GM18520 (cell line): Measurements from ENCODE around the gene ALG14.
A peak's percentile ranks its signal among the peaks of the same experiment; 100 is the strongest.
"Not testable (repeated sequence)": the region's sequence is repeated elsewhere in the genome, so short reads cannot be mapped to it uniquely, and the experiment has no call there.

Experiments
- ATAC-seq: cut with Tn5 transposase; IDR thresholded peaks from one replicate; pipeline ENCODE4 v1.9.1; 2021; ENCODE audit not compliant: unreplicated experiment

Gene ALG14, protein sequence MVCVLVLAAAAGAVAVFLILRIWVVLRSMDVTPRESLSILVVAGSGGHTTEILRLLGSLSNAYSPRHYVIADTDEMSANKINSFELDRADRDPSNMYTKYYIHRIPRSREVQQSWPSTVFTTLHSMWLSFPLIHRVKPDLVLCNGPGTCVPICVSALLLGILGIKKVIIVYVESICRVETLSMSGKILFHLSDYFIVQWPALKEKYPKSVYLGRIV

DNA sequence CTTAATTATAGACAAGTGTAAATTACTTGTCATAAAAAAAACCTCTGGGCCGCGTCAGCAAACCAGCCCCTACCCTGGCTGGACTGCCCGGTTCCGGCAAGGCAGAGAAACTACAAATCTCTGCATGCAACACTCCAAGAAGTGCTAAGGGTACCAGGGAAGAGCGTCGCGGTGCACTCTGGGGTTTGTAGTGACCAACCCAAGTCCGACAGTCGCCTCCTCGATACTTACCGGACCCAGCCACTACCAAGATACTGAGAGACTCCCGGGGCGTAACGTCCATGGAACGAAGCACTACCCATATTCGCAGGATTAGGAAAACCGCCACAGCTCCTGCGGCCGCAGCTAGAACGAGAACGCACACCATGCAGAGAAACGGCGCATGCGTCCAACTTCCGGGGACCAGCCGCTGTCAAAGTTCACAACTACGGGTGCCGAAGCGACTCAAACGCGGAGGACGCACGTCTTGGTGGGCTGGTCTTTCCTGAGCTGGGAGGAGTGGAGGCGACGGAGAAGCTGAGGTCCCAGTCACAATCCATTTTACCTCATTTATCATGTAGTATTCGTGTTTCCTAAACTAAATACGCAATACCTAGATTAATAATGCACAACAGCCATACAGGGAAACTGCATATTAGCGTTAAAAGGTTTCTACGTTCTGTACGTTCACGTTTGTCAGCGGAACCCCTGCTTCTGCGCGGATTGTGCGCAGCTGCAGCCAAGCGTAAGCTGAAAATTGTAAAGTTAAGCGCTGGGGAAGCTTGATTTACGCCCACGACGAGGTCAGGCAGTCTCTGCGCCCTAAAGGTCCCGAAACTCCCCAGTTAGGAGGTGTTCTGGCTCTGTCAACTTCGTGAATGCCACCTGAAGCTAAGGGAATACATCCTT lies at the start of gene ALG14:
TSS of gene ALG14 (minus strand) at position 420 of the 888 bp plus-strand sequence. CDS start at position 367, 53 bp downstream.
- ATAC-seq = peak; percentile 96

DNA sequence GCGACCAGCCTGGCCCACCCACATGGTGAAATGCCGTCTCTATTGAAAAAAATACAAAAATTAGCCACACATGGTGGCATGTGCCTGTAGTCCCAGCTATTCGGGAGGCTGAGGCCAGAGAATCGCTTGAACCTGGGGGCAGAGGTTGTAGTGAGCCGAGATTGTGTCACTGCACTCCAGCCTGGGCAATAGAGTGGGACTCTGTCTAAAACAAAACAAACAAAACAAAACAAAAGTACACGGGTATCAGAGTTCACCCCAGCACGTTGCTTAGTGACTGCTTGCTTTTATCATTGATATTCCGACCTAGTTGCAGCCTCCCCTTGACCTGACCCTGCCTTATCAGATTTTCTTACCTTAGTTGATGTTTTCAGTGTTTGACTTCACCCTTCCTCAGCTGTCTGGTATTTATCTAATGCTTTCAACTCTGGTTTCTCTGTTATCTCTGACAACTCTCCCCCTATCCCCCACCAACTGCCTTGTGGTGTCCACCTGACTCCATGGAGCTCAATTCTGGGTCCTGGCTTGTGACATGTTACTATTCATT lies 49.5 kb upstream of the ALG14 start:
- ATAC-seq = no peak

DNA sequence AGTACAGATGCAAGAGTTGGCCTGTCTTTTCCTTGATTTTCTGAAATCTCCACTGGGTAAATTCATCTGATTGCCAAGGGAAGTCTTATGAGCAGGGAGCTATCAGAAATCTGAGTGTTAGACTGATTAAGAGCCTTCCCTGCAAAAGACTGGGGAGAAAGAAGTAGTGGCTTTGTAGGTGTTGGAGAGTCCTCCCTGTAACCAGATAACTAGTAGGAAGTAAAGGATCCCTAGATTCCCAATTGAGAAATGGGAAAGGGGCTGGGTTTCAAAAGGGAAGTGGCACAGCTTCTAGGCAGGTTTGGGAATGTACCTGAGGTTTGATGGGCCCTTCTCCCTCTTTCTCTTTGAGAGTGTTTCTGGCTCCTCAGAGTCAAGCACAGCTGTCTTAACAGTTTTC lies 46.5 kb upstream of the ALG14 start:
- ATAC-seq = no peak

DNA sequence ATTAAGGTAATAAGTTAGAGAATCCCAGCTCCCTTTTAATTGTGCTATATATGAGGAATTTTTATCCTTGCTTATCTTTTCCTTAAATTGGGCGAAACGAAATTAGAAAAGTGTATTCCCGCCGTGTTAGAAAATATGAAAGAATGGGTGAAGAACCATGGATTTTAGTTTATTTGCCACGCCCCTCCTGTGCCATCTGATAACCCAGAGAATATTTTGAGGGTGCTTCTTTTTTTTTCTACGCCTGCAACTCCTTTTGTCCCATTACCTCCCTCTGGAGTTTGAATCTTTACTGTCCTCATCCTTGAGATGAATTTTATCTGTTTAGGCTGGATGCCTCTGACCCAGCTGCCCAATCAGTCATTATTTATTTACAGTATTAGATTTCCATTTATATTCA lies 46.0 kb upstream of the ALG14 start:
- no peak for ATAC-seq

DNA sequence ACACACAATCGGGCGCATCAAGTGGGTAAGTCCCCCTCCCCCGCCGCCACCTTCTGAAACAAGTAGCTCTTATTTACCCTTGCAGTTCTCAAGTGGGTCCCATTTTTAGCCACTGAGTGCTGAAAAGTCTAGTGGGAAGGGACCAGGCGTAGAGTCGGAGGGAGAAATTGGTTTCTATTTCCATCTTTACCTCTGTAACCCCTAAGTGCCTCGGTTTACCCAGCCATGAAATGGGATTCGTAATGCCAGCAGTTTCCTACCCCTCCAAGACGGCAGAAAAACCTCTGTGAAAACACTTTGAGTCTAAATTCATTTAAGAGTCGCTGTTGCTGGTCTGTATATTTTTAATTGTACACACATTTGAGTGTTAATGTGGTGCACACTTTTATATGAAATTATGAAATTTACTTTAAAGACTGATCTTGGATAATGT lies 45.3 kb upstream of the ALG14 start:
- no peak for ATAC-seq

DNA sequence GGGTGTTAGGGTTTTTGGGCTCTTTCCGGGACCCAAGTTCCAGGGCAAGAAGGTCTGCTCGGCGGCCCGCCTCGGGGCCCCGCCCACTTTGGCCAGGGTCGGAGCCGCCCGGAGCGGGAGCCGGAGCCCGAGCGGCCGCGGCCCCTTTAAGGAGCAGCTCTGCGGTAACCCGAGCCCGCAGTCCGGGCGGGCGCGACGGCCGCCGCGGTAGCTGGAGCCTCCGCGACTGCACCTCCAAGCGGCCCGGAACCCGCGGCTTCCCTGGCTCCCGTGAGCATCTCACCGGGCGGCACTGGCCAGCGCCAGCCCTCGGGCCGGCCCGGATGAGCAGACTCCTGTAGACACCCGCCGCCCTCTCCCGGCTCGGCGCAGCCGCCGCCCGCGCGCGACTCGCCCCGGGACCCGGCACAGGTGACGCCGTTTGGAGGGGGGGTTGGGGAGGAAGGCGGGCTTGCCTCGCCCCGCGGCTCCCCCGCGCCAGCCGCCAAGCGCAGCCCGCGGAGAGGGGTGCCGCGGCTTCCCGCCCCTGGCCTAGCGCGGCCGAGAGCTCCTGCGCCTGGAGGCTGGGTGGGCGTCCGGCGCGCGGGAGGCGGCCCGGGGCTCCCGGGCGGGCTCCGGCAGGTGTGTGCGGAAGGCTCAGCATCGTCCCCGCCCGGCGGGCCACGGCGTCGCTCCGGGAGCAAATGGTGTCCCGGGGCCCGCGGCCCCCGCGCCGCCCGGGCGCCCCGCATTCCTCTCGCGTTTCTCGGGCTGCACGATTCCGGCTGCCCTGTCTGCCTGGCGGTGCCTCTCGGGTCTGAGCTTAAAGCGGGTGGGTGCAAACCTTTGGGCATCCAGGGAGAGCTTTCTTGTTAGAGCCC lies 44.7 kb upstream of the ALG14 start, which contains the start of gene TLCD4:
TSS of gene TLCD4 (plus strand) at position 149 of the 860 bp plus-strand sequence. CDS start 26,547 bp downstream, outside the sequence.
- no peak for ATAC-seq

DNA sequence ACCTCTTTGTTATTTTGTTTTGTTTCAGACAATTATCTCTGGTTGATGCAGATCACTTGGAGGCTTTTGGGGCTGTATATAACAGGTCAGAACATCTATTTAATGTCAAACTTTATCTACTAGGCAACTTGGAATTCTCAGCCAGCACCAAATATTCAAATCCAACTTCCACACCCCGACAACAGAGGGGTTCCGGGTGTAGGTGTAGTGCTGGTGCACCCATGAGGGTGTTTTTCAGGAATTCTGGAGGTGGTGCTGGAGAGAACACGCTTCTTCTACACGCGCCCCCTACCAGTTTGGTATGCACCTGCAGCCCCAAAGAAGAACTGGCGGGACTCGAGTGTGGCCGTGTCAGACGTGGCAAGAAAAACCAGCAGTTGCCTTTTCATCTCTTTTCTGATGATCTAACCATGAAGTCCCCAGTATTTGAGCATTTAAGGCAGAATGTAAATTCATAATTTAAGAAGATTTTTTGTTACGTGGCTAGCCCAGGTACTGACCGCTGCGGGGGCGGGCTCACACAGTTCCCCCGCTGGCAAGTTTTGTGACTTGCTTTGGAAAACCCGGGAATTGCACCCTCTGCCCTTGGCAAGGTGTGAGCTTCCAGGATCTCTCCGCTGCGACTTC lies 43.9 kb upstream of the ALG14 start:
- ATAC-seq = no peak

DNA sequence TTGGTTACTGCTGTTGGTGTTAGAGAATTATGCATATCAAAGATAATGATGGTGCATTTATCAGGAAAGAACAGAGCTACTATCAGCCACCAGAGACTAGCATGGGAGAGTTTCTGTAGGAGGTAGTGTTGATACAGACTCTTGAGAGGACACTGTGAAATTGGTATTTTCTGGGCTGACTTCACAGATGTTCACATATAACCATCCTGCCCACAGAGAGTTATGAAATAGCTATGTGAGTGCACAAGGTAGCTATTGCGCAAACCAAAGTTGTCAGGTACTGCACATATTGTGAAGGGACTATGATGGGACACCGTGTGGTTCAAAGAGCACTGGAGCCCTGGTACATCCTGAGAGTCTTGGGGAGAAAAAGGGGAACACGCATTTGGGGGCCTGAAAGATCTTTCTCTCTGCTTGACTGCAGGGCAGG lies 43.0 kb upstream of the ALG14 start:
- ATAC-seq = no peak

DNA sequence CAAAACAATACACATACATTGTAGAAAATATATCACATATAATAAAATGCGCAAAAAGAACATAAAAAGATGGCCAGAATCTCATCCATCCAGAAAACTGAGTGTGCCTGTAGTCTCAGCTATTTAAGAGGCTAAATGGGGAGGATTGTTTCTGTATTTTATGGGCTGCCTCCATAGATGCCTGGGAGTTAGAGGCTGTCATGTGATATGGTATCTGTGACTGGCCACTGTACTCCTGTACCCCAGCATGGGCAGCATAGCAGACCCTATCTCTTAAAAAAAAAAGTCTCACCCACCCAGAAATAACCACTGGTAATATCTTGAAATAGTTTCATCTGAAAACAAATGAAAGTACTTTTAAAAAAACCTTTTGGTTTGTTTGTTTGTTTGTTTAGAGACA lies 40.9 kb upstream of the ALG14 start:
- ATAC-seq = no peak

DNA sequence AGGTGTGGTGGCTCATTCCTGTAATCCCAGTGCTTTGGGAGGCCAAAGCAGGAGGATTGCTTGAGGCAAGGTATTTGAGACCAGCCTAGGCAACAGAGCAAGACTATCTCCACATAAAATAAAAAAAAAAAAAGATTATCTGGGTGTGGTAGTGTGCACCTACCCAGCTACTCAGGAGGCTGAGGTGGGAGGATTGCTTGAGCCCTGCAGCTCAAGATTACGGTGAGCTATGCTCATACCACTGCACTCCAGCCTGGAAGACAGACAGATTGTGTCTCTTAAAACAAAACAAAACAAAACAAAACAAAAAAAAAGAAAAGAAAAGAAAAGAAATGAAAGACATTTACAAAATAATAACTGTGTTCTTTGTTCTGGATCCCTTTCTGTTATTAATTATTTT lies 38.3 kb upstream of the ALG14 start:
- no peak for ATAC-seq

DNA sequence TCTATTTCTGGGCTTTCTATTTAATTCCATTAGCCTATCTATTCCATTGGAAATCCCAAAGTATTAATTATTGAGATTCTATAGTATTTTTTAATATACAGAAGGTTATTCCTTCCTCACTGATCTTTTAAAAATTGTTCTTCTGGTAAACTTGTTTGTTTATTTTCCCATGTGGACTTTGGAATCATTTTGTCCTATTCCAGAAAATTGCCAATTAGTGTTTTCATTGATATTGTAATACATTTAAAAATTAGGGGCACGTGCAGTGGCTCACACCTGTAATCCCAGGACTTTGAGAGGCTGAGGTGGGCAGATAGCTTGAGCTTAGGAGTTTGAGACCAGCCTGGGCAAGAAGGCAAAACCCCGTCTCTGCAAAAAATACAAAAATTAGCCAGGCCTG lies 36.0 kb upstream of the ALG14 start:
- no peak for ATAC-seq

DNA sequence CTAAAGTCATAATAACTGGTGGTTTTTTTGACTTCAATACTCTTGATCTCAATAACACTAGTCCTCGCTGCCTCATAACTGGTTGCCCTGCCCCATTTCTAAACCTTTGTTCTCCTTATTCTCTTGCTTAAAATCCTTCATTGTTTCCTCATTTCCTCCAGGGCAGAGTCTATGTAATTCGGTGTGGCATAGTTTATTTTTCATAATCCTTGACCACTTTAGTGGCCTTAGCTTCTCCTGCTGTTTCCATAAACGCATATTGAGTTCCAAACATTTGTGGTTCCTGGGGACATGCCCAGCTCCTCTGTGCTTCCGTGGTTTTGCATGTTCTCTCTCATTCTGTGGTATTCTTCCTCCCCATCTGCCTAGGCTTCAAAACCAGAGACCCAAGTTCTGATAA lies 25.4 kb upstream of the ALG14 start:
- no peak for ATAC-seq

DNA sequence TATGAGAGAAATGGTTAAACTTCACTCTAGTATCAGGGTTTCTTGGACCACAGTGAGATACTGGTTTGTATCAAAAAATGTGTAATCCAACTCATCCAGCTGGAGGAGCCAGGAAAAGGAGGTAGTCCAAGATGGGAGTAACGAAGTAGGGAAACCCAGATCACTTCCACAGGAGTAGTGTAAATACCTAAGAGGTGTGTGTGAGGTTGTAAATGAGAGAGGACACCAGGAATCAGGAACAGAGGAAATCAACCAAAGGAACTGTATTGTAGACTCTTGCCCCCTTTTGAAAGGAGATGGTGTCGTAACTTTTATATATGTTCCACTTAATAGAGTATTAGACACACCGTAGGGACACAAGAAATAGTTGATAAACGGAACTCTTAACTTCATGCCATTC lies 24.7 kb upstream of the ALG14 start:
- ATAC-seq = no peak

DNA sequence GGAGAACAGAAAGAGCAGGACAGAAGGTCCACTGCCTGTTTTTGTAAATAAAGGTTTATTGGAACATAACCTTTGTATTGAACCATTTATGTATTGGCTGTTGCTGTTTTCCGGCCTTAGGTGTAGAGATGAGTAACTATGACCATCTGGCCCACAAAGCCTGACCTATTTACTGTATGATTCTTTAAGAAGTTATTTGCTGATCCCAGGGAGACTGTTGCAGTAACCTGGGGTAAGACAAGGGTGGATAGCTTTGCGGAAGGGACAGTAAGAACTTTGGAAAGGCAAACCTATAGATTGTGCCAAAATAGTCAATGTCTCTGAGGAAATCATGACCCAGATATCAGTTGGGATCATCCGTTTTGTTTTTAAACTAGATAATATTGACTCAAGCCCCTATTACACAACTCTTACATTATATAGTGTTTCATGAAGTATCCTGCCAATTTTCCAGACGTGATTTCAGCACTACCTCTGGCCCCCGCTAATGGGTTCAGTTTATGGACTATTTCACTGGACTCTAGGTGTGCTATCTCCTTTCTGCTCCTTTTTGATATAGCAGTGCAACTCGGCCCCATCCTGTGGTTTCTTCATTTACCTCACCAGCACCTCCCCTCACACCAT lies 23.6 kb upstream of the ALG14 start:
- peak; percentile 21 for ATAC-seq

DNA sequence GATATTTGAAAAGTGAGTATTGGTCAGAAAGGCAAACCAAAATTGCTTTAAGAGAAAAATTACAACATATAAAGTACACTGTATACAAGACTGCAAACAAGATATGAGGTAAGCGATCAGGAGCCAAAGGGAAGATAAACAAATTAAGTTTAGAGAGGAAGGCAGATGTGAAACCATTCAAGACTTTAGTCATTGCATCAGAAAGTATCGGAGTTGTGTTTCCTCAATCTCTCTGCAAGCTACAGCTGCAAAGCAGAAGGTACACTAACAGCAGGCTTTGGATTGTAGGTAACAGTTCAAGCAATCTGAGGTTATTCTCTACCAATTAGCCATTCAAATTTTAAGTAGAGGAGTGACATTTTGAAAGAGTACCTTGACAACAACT lies 23.1 kb upstream of the ALG14 start:
- peak; percentile 72 for ATAC-seq

DNA sequence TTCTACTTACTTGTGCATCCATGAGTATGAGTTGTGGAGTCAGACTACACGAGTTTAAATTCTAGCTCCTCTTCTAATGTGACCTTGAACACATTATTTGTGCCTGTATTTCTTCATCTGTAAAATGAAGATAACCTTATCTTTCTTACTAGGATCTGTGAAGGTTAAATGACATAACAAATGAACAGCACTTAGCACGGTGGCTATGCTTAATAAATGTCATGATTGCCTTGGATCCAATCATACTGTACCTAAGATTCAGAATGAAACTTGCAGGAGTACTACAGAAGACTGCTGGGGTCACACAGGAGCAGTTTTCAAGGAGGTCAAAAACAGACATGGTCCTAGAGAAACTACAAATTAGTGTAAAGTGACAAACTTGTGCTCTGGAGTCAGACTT lies 22.2 kb upstream of the ALG14 start:
- no peak for ATAC-seq

DNA sequence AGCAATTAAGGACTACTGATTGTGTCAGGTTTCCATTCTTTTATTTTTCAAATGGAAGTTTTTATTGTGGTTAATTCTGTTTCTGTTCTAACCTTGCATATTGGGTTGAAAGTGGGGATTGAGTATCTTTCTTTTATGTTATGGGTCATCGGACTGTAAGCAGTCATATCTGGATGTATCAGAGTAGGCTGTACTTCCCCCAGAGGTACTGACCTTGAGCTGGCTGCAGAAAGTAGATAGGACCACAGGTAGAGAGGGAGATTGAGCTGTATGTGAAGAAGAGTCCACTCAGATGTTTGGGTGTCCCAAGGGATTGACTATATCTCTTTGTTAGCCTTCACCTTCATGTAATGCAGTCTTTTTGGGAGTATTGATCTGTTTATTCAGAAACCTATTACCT lies 20.5 kb upstream of the ALG14 start:
- ATAC-seq = no peak

DNA sequence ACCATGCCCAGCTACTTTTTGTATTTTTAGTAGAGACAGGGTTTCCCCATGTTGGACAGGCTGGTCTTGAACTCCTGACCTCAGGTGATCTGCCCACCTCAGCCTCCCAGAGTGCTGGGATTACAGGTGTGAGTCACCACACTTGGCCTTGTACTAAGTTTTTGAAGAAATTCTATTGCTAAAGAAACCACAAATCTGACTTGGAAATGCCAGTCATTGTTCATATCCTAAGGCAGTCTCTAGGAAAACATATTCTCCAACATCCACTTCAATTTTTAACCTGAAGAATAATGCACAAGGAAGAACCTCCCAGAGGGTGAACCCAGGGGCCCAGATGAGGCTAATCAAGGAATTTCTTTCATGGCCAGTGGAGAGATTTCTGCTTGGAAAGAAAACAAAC lies 20.1 kb upstream of the ALG14 start:
- not testable (repeated sequence) for ATAC-seq

DNA sequence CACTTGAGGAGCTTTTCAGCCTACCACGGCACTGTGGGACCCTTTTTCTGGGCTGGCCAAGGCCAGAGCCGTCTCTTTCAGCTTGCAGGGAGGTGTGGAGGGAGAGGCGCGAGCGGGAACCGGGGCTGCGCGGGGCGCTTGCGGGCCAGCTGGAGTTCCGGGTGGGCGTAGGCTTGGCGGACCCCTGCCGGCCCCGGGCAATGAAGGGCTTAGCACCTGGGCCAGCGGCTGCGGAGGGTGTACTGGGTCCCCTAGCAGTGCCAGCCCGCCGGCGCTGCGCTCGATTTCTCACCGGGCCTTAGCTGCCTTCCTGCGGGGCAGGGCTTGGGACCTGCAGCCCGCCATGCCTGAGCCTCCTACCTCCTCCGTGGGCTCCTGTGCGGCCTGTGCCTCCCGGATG lies 18.5 kb upstream of the ALG14 start:
- ATAC-seq = not testable (repeated sequence)

DNA sequence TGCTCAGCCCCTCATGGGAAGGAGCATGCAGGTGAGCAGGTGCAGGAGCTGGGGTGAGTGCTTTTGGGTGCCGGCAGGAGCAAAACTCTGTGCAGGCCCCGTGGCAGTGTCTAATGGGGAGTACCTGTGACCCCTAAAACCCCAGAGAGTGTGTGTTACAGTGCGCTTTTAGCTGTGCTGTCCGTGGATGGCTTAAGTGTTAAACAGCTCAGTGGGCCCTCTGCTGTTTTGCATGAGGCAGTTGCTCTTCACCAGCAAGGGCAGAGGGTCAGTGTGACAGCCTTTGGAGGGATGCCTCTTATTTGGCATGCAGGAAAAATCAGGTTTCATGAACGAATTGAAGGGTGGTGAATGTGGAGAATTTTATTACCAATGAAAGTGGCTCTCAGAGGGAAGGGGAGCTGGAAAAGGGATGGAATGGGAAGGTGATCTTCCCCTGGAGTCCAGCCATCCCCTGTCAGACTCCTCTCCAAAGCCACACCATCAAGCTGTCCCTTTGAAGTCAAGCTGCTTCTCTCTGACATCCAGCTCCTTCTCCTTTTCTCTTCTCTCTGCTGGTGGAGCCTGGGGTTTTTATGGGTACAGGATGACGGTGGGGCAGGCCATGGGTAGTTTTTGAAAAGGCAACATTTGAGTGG lies 17.0 kb upstream of the ALG14 start:
- no peak for ATAC-seq
